Cerebellar cortex (tissue), 1 donor: ENCODE measurements around the gene VSTM2L.
A peak's percentile ranks its signal among the peaks of the same experiment; 100 is the strongest.
"Not testable (repeated sequence)": the region's sequence is repeated elsewhere in the genome, so short reads cannot be mapped to it uniquely, and the experiment has no call there.

Experiments used
- DNase-seq: peaks from one replicate; pipeline ENCODE4 v3.0.0-alpha.2; 2015; ENCODE audit warnings: low spot score

The VSTM2L gene, protein sequence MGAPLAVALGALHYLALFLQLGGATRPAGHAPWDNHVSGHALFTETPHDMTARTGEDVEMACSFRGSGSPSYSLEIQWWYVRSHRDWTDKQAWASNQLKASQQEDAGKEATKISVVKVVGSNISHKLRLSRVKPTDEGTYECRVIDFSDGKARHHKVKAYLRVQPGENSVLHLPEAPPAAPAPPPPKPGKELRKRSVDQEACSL

DNA sequence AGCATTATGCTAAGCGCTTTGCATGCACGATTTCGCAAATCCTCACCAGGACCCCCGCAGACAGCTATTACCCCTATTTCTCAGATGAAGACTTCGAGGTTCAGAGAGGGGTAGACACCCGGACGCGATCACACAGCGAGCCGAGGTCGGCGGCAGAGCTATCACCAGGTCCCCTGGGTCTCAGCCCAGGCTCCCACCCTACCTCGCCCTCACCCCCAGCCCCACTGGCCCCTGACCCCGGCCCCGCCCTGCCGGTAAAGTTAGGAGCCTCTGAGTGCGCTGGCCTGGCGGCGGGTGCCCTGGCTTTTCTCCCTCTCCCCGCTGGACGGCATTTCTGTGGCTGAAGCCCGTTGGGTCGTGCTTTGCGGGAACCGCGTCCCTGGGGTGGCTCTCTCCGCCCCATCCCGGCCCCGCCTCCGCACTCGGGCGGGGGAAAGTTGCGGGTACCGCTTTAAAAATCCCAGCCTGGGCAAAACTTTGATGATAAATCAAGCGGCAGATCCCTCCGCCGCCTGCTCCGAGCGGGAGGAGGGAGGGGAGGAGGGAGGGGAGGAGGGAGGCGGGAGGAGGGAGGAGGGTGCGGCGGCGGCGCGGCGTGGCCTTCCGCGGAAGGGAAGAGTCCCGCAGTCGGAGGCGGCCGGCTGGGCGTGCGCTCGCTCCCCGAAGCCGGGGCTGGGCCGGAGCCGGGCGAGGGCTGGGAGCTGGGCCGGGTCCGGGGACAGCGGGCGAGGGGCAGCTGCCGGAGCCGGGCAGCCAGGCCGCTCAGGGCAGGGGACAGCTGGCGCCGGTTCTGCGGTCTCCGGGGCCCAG lies at the start of gene VSTM2L:
Gene VSTM2L, plus strand, starts transcription at position 624 of the 810 bp plus-strand sequence. CDS start 224 bp downstream, outside the sequence.
- peak; percentile 39 for DNase-seq

DNA sequence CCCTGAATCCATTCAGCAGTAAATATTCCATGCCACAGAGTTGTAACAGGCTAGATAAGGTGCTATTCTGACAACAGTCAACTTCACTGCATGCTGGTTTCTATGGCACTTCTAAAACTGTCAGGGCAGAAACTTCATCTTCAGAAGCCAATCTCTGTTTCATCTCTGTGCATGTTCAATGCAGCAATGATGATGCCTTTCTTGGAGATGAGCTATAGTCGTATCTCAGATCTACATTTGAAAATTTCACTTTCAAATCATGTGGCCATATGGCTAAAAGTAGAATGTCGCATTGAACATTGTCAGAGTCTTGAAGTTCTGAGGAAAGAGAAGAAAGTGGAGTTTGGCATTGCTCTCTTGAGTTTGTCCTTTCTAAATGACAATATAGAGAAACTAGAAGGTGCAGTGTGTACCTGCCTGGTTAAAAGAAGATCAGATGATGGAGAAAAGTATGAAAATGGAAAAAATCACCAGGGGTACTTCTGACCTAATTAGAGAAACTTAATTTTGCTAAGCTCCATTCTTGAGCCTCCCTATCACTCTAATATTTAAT lies 49.0 kb upstream of the VSTM2L start:
- no peak for DNase-seq

DNA sequence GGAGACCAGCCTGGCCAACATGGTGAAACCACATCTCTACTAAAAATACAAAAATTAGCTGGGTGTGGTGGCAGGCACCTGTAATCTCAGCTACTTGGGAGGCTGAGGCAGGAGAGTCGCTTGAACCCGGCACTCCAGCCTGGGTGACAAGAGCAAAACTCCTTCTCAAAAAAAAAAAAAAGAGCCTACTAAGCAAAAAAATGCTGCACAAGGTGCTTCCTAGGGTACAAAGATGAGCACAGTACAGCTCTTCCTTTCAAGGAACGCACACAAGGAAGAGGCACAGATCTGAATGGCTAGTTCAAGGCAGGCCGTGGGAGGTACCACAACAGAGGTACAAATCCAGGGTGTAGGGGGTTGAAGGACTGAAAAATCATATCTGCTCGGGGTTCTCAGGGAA lies 46.9 kb upstream of the VSTM2L start:
- not testable (repeated sequence) for DNase-seq

DNA sequence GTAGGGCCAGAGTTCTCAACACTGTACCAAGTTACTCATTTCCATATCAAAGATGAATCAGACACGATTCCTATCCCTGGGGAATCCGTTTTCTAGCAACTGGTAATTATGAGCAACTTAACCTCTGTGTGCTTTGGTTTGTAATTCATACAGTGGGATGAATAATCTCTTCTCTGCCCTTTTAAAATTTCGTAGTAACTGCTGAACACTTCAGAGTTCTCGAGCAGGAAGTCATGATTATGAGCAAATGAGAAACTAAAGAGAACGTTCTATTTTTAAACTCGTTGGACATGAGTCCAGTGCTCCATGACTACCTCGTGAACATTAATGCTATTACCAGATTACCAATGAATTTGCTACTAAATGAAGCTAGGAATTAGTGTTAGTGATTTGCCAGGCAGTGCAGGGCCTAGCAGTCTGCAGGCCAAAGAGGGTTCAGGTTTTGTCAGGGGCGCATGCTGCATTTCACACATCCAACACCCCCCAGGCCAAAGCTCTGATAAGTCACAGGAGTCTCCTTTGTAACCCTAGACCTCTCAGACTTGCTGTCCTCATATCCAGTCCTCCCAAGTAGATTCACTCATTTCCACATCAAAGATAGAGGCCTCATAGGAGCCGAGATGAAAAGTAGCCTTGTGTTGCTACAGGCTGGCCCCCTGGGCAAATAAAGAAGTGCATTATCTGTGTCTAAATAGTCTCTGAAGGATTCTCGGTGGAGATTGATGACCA lies 45.8 kb upstream of the VSTM2L start:
- no peak for DNase-seq

DNA sequence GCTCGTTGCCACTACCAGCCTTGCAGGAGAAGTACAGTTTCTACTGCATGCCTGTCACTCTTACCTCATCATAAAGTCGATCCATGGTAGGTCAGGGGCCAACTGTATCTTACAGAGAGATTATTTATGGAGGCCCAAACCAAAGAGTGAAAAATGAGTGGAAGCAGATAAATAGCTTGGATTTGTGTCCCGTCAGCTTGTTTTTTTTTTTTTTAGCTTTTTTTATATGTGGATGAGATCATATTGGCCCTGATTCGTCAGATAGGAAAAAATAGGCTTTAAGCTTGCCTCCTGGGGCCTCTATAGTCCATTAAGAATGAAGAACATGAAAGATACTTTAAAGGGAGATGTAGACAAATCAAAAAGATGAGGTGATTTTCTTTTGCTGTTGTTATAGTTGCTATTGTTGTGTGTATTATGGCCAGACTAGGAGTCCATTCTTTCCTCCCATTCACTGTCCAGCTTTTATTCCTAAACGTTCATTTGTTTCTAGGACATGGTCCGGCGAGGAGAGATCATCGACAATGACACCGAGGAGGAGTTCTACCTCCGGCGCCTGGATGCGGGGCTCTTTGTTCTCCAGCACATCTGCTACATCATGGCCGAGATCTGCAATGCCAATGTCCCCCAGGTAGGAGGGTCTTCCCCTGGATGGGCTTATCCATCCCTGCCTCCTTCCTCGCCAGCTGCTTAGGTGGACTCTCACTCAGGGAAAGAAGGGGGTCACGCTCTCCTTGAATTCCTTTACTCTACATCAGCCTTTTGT lies 43.3 kb upstream of the VSTM2L start:
- DNase-seq, result no peak

DNA sequence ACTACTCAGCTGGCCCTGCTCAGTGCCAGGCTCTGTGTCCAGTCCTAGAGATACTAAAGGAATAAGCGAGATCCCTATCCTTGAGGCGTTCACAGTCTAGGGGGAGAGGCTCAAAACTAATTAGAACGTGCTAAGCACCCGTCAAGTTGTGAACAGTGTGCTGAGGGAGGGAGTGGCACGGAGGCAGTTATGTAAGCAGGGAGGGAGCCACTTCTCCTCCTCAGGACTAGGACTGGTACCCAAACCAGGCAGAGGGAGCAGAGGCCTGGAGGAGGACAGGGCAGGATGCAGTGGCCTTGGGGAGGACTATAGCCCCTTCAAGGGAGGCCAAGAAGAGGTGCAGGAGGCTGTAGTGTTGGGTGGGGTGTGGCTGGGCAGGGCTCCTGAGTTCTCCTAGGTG lies 39.6 kb upstream of the VSTM2L start:
- DNase-seq, result no peak

DNA sequence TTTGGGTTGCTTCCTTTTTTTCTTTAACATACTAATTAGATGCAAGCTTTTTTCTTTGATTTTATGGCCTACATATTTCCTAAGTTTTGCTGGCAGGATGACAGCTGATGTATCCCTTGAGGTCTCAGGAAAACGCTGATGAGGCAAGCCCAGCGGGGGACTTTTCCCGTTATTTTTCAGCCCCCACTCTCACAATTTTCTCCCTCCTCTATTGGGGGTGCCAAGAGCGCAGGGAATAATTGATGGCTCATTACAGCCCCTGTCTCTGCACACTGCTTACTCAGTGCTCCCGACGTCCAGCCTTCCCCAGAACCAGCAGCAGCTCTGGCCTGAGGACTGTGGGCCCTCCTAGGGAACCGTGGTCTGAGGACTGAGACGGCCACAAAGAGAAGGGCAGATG lies 38.6 kb upstream of the VSTM2L start:
- DNase-seq, result no peak

DNA sequence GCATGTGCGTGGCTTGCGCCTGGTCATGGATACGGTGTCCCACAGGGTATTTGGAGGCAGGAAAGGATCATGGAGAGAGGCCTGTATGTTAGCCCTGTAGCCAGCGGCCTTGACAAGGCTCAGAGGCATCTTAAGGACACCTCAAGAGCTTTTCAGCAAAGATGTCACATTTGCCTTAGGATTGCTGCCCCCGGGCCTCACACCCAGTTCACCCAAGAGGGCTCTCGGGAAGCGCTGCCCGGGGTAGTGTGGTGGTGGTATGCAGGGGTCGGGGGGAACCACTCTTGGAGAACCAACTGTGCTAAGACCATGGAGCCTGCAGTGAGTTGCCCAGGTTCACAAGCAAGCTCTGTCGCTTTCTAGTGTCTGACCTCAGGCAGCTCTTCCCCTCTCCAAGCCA lies 36.9 kb upstream of the VSTM2L start:
- no peak for DNase-seq

DNA sequence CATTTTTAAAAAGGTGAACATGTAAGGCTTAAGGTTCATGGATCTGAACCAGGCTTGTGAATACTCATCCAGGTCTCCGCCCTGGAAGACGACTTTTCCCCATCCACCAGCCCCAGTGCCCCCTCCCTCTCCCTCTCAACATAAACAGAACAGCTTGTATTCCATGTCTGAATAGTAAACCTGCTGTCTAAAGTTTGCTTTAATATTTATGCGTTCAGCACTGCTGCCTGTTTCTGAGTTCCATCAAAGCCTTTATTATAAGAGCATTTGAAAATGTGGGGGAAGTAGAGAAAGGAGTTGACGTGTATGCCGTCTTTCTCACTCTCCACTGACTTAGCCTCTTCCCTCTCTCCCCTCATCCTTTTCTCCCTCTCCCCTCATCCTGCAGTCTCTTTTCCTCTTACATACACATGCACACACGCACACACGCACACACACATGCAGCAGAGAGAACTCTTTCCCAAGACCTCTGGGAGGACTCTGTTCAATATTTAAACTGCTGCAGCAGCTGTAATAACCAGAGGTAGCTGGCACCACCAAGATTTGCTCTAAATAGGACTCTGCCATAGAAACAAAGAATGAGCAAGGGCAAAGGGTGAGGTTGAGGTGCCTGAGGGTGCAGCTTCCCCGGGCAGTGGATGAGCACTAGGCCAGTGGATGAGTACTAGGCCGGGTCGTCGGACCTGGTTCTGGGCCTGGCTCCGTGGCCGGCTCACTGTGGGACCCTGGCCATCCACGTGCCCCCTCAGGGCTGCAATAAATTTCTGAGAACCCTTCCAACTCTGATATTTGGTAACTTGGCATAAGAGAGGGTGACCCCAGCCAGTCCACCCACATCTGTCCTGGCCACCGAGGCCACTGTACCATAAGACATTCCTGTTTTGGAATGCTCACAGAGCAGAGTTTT lies 35.4 kb upstream of the VSTM2L start:
- DNase-seq, result no peak

DNA sequence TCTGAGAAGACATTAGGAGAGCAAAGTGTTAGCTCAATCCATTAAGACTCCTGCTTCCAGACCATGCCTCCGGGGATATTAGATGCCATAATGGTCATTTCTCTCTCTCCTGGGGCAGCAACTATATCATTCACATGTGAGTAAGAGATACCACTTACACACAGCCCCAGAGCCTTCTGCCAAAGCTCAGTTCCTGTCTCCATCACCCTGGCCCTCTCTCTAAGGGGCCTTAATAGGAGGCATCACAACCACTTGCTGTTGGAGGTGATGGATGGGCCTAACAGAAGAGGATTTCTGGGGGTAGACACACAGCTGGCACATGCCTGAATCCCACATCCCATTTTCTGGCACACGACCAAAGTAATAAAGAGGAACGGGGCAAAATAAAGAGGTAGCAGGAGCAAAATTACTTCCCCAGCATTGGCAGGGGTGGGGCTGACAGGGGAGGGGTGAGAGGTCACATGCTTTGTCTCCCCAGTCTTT lies 34.0 kb upstream of the VSTM2L start:
- DNase-seq, result no peak

DNA sequence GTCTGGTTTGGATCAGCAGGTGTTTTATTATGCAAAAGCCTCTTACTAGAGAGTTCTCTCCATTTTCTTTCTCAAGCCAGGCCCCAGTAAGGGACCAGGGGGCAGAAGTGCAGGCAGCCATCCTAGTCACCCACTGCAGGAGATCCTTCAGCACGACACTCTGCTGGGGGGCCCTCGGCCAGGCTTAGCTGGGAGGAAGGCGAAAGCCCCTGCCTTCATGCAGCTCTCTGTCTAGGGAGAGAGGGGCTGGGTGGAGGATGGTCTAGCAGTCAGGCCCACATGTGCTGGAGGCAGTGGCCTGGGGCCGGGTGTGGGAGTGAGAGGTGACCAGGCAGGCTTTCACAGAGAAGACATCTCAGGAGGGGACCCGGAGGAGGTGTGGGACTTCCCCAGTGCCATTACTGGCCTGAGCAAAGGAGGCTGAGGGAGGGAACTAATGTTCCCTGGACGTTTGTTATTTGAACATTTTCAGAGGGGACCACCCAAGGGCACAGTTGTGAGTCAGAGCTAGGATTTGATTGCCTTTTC lies 33.5 kb upstream of the VSTM2L start:
- no peak for DNase-seq

DNA sequence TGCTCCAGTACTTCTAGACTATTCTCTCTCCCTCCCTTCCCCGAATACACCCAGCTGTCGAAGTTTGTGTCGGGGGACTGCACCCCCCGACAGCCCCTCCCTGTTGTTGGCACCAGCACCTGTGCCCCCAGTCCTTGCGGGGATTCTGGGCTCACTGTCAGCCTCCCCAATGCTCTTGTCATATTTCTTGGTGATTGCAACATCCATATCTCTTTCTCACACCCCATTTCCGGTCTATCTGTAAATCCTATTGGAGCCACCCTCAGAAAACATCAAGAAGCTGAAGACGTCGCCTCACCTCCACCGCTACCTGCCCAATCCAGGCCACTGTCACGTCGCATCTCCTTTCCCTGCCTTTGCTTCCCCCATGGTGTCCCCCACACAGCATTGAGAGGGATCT lies 32.6 kb upstream of the VSTM2L start:
- no peak for DNase-seq

DNA sequence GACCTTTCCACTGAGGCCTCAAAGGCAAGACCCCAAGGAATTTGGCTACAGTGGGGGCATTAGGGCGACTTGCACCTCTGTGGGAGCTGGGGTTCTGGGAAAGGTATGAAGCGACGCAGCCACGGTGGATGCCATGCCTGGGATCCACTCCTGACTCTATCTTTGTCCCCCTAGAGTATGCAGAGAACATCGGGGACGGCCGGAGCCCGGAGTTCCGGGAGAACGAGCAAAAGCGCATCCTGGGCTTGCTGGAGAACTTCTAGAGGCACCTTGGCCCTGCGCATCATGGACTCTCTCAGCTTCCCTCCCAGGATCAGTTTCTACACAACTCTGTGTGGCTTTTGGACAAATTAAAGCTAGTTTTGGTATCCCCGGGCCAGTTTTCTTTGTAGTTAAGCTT lies 31.2 kb upstream of the VSTM2L start:
- no peak for DNase-seq

DNA sequence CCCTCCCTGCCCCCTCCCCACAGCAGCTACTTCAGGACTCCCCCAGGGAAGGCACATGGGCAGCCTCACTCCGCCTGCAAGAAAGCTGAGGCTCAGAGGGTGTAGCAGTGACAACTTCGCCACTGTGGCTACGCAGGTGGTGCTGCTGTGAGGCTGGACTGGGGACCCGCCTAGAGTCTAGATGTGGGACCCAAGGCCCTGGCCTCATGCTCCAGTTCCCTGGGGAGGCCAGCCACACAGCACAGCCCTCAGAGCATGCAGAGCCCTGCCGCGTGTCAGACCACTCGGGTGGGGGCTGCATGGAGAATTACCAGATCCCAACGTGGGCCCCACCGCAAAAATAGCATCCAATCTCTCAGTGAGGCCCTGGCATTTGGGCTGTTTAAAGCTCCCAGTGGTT lies 30.8 kb upstream of the VSTM2L start:
- DNase-seq, result no peak

DNA sequence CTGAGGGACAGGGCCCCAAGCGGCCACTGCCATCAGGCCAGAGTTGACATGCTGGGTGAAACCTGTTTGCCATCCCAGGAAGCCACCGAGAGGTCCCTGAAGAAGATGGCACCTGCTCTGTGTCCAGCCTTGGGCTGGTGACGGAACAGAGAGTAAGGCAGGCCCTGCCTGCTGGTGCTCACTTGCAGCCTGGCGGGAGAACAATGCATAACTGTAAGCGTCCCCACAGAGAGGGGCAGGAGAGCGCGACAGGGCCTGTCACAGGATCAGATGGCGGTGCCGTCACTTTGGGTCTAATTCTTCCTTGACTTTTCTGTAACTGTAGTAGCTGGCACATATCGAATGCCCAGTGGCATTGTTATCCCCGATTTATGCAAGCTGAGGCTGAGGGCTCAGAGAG lies 29.0 kb upstream of the VSTM2L start:
- no peak for DNase-seq

DNA sequence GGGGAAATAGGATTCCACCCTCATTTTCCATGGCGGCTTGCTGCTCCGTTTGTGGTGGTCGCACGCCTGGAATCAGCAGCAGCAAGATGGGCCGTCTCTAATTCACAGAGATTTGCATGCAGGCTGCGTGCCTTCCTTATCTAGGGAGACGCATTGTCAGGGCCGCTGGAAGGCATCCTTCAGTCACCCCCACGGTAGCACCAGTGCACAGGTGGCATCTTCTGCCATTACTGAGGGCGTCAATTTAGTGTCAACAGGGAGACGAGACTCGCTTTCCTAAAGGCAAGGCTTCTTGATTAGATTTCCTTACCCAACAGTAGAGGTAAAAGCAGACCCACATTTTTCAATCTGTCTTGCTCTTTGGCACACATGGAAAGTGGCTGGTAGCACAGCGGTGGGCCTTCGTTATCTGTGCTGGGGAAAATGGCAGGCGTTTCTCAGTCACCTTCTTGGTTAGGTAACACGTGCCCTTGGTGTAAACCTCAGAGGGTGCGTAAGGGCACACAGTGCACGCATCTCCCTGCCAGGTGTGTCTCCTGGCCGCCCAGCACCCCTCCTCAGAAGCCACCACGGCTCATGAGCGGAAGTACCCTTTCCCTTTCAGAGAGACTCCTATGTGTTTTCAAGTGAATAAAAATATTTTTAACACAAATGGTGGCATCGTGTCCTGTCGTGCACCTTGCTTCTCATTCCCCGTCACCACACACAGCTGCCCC lies 27.3 kb upstream of the VSTM2L start:
- DNase-seq, result no peak

DNA sequence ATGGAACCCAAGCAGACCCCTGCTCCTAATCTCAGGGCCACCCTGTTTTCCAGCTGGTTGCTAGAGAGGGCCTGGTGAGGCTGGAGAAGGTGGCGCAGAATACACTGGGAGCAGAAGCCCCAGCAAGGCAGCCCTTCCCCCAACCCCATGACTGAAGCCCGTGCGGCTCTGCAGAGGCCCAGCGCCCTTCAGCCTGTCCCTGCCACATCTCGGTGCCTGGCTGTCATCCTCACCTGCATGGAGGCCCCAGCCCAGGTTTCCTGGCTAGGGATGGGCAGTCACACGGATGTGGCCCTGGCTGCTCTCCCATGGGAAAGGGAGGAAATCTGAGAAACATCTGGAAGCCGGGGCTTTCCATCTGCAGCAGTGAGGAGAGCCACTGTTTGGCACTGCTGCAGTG lies 26.1 kb upstream of the VSTM2L start:
- no peak for DNase-seq

DNA sequence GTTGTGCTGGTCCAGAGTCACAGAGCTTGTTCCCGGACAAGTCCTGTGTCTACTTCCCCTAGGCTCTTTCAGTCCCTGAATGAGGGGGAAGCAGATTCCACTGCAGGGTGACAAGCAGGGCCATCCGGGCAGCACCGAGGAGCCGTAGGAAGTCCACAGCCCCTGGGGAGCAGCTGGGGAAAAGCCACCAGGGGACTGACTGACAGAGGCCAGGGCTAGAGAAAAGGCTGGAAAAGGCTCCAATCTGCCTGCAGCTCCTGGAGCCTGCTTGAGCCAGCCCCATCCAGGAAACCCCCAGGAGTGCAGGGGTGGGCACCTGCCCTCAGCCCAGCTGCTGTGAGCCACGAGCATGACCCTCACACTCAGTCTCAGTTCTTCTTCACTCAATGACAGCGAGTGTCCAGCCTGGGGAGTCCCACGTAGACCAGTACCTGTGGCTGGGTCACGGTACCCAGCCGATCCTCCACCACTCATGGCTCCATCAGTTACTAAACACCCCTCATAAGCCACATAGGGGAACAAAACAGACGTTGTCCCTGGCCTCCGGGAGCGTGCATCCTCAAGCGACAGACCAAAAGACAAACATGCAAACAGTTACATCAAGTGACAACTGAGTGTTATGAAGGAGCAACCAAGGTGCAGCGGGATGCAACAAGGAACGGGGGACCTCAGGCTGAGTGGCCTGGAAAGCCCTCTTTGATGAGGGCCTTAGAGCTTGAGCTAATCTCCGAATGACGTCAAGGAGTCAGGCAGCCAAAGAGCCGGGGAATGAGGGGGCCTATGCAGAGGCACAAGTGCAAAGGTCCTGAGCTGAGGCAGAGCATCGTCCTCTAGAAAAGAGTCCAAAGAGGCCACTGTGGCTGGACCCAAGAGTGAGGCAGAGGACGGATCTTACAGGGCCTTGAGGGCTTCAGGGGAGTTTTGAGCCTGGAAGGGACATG lies 24.8 kb upstream of the VSTM2L start:
- no peak for DNase-seq
